Natural killer cell (primary cell): ENCODE measurements around the gene EXOC6B. TPM values are rescaled to one million over a fixed set of nuclear protein-coding genes. Genes with fewer than 3 reads are reported as not detected.

ENCODE experiments used
- ATAC-seq, 3 donors: fragments of 150-1000 bp in 2 of 3; fragments of 200-7000 bp in 1 of 3; cut with Tn5 transposase; 1 replicate in 1 of 3; 2 replicates in 2 of 3; pipeline ENCODE4 v1.10.0; 2021; ENCODE audit warnings: mild to moderate bottlenecking in 2 of 3, moderate library complexity in 2 of 3
- DNase-seq, 2 donors: peaks; one replicate each; pipeline versions ENCODE4 v3.0.0 to v3.0.0-alpha.2; 2013 to 2021; ENCODE audit warnings: mixed read lengths in 1 of 2
- H3K27ac ChIP-seq: one replicate; pipeline ENCODE4 v1.5.1; 2013; ENCODE audit warnings: mild to moderate bottlenecking, low read length
- H3K27me3 ChIP-seq: one replicate; pipeline ENCODE4 v1.6.1; 2013; ENCODE audit warnings: low read length; ENCODE audit not compliant: control insufficient read depth, insufficient read depth
- H3K36me3 ChIP-seq: one replicate; pipeline ENCODE4 v1.6.1; 2013; ENCODE audit warnings: low read length; ENCODE audit not compliant: control insufficient read depth, insufficient read depth
- H3K4me1 ChIP-seq: one replicate; pipeline ENCODE4 v1.6.1; 2013; ENCODE audit warnings: low read length; ENCODE audit not compliant: control insufficient read depth, insufficient read depth
- H3K4me3 ChIP-seq: one replicate; pipeline ENCODE4 v1.5.1; 2013; ENCODE audit warnings: low read length
- H3K9me3 ChIP-seq: one replicate; pipeline ENCODE4 v1.6.1; 2013; ENCODE audit warnings: low read length; ENCODE audit not compliant: control insufficient read depth, insufficient read depth
- H3K27ac Mint-ChIP-seq, 2 donors: one replicate each; pipeline ENCODE4 v1.8.0; 2022; ENCODE audit warnings: mild to moderate bottlenecking in 2 of 2, mixed read lengths in 2 of 2, moderate library complexity in 1 of 2
- H3K27me3 Mint-ChIP-seq, 2 donors: one replicate each; pipeline ENCODE4 v1.8.0; 2022; ENCODE audit warnings: low read depth in 2 of 2, mixed read lengths in 2 of 2
- H3K36me3 Mint-ChIP-seq: one replicate; pipeline ENCODE4 v1.8.0; 2022; ENCODE audit warnings: mixed read lengths
- H3K4me1 Mint-ChIP-seq, 2 donors: one replicate each; pipeline ENCODE4 v1.8.0; 2022; ENCODE audit warnings: mixed read lengths in 2 of 2
- H3K4me3 Mint-ChIP-seq: one replicate; pipeline ENCODE4 v1.8.0; 2022; ENCODE audit warnings: mild to moderate bottlenecking, moderate library complexity, mixed read lengths
- H3K9me3 Mint-ChIP-seq, 2 donors: one replicate each; pipeline ENCODE4 v1.8.0; 2022; ENCODE audit warnings: mixed read lengths in 2 of 2
- WGBS: methylation state at CpG from one replicate; pipeline ENCODE4 v1.1.7; 2013; ENCODE audit warnings: missing lambda C conversion rate; ENCODE audit not compliant: insufficient coverage; 5-methylcytosine and 5-hydroxymethylcytosine counted together
- intact Hi-C: fragments of 100-400 bp; cut with micrococcal nuclease; formaldehyde crosslinking; loops from one replicate; pipeline ENCODE4 v1.14.2; 2022
- total RNA-seq, 4 donors: library from RNA; stranded (reverse); fragments of 120-200 nt in 1 of 4; gene quantifications; one replicate each; pipeline versions ENCODE4 v1.2.3 to v1.2.4, GENCODE V29; 2013 to 2022
- TF ChIP-seq, protein P1 (sequence below): fragments of 200-600 bp; IDR thresholded peaks from one replicate; pipeline ENCODE4 v1.8.0; 2022; ENCODE audit warnings: antibody characterized with exemption

The EXOC6B gene
- total RNA-seq, 3 donors from 2014 or later (not counting 1 experiment from before 2014, with no cell fraction given), result 16.6 to 17.2 (median 17.1) TPM

DNA sequence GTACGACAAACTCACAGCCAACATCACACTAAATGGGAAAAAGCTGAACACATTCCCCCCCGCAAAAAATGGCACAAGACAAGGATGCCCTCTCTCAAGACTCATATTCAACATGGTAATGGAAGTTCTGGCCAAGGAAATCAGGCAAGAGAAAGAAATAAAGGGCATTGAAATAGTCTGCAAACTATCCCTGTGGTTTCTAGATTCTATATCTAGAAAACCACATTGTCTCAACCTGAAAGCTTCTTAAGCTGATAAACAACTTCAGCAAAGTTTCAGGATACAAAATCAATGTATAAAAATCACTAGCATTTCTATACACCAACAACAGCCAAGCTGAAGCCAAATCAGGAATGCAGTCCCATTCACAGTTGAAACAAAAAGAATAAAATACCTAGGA lies 383.6 kb downstream of the EXOC6B start:
- WGBS, result 86% methylated on average over 2 of the region's 2 CpGs
- Histone ChIP-seq H3K4me1 (no peaks in the 10 kb centered on the region), H3K27ac (no peak overlapping the region), H3K27me3 (no peaks in the 10 kb centered on the region), H3K9me3 (peaks cover 8% of the 10 kb centered on the region), H3K4me3 (no peak overlapping the region), H3K36me3 (no peaks in the 10 kb centered on the region)
- peaks cover 7 to 14% of the 10 kb centered on the region in 2 donors for H3K4me1 Mint-ChIP-seq
- intact Hi-C loops, result no loop called here
- H3K9me3 Mint-ChIP-seq, result peaks cover 16 to 19% of the 10 kb centered on the region in 2 donors
- DNase-seq (no peak), ATAC-seq (no peak)
- no peak overlapping the region for H3K27ac Mint-ChIP-seq
- no peak overlapping the region for H3K4me3 Mint-ChIP-seq
- TF ChIP-seq, protein P1, sequence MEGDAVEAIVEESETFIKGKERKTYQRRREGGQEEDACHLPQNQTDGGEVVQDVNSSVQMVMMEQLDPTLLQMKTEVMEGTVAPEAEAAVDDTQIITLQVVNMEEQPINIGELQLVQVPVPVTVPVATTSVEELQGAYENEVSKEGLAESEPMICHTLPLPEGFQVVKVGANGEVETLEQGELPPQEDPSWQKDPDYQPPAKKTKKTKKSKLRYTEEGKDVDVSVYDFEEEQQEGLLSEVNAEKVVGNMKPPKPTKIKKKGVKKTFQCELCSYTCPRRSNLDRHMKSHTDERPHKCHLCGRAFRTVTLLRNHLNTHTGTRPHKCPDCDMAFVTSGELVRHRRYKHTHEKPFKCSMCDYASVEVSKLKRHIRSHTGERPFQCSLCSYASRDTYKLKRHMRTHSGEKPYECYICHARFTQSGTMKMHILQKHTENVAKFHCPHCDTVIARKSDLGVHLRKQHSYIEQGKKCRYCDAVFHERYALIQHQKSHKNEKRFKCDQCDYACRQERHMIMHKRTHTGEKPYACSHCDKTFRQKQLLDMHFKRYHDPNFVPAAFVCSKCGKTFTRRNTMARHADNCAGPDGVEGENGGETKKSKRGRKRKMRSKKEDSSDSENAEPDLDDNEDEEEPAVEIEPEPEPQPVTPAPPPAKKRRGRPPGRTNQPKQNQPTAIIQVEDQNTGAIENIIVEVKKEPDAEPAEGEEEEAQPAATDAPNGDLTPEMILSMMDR, result no peak
- peaks cover 15% of the 10 kb centered on the region for H3K36me3 Mint-ChIP-seq
- H3K27me3 Mint-ChIP-seq, result no peaks in the 10 kb centered on the region

DNA sequence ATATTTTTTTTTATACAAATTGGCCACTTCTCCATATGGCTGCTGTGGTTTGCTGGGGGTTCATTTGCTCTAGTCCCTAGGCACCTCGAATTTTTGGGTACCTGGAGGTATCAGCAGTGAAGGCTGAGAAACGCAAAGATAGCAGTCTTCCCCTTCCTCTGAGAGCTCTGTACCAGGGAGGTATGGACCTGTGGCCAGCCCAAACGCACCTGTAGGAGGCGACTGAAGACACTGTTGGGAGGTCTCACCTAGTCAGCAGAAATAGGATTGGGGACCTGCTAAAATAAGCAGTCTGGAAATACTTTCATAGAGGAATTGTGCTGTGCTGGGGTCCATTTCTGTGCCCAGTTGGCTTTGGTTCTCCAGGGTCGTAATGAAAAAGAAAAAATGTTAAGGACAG lies 385.9 kb downstream of the EXOC6B start:
- Histone ChIP-seq H3K27me3 (no peaks in the 10 kb centered on the region), H3K36me3 (no peaks in the 10 kb centered on the region), H3K9me3 (peaks cover 8% of the 10 kb centered on the region), H3K4me1 (no peaks in the 10 kb centered on the region), H3K4me3 (no peak overlapping the region), H3K27ac (no peak overlapping the region)
- H3K9me3 Mint-ChIP-seq, result peaks cover 17 to 29% of the 10 kb centered on the region in 2 donors
- 79% methylated on average over 5 of the region's 5 CpGs for WGBS
- H3K4me1 Mint-ChIP-seq, result peaks cover 7 to 14% of the 10 kb centered on the region in 2 donors
- H3K36me3 Mint-ChIP-seq, result peaks cover 24% of the 10 kb centered on the region
- H3K27me3 Mint-ChIP-seq, result no peaks in the 10 kb centered on the region
- TF ChIP-seq, protein P1, result no peak
- H3K27ac Mint-ChIP-seq, result no peak overlapping the region
- H3K4me3 Mint-ChIP-seq, result no peak overlapping the region
- intact Hi-C loops, result no loop called here
- ATAC-seq, result no peak
- no peak for DNase-seq

DNA sequence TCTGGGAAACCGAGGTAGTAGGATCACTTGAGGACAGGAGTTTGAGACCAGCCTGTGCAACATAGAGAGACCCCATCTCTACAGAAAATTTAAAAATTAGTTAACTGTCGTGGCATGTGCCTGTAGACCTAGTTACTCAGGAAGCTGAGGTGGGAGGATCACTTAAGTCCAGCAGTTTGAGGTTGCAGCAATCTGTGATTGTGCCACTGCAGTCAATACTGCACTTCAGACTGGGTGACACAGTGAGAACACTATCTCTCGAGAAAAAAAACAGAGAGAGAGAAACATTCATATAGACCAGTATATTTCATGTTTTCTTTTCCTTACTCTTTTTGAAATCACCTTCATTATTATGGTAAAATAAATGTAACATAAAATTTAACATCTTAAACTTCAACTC lies 387.5 kb downstream of the EXOC6B start:
- H3K27me3 ChIP-seq, result no peaks in the 10 kb centered on the region
- no peak overlapping the region for H3K27ac ChIP-seq
- Mint-ChIP-seq H3K4me1 (peaks cover 7 to 14% of the 10 kb centered on the region in 2 donors), H3K27me3 (no peaks in the 10 kb centered on the region), H3K9me3 (peaks cover 19 to 32% of the 10 kb centered on the region in 2 donors), H3K27ac (no peak overlapping the region), H3K4me3 (no peak overlapping the region), H3K36me3 (peaks cover 35% of the 10 kb centered on the region)
- H3K4me1 ChIP-seq, result no peaks in the 10 kb centered on the region
- DNase-seq (no peak), ATAC-seq (no peak)
- TF ChIP-seq, protein P1, result no peak
- no peak overlapping the region for H3K4me3 ChIP-seq
- intact Hi-C loops, result no loop called here
- peaks cover 5% of the 10 kb centered on the region for H3K9me3 ChIP-seq
- H3K36me3 ChIP-seq, result no peaks in the 10 kb centered on the region
- WGBS, result 85% methylated on average over 3 of the region's 3 CpGs

DNA sequence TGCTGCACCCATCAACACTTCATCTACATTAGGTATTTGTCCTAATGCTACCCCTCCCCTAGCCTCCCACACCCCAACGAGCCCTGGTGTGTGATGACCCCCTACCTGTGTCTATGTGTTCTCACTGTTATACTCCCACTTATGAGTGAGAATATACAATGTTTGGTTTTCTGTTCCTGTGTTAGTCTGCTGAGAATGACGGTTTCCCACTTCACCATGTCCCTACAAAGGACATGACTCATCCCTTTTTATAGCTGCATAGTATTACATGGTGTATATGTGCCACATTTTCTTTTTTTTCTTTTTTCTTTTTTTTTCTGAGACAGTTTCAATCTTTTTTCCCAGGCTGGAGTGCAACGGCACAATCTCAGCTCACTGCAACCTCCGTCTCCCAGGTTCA lies 394.1 kb downstream of the EXOC6B start:
- H3K9me3 ChIP-seq, result no peaks in the 10 kb centered on the region
- Mint-ChIP-seq H3K36me3 (peaks cover 34% of the 10 kb centered on the region), H3K9me3 (peaks cover 9 to 18% of the 10 kb centered on the region in 2 donors), H3K4me3 (no peak overlapping the region), H3K4me1 (peaks cover 0 to 4% of the 10 kb centered on the region in 2 donors), H3K27ac (no peak overlapping the region), H3K27me3 (no peaks in the 10 kb centered on the region)
- no peak for ATAC-seq
- H3K4me3 ChIP-seq, result no peak overlapping the region
- no peak for DNase-seq
- no peaks in the 10 kb centered on the region for H3K4me1 ChIP-seq
- H3K36me3 ChIP-seq, result no peaks in the 10 kb centered on the region
- intact Hi-C loops, result no loop called here
- 91% methylated on average over 2 of the region's 4 CpGs for WGBS
- H3K27me3 ChIP-seq, result no peaks in the 10 kb centered on the region
- H3K27ac ChIP-seq, result no peak overlapping the region
- TF ChIP-seq, protein P1, result no peak
